Activated naive CD8-positive, alpha-beta T cell treated with anti-CD3 and anti-CD28 coated beads for 36 hours (primary cell): Measurements from ENCODE around the gene EGLN2. TPM values are rescaled to one million over a fixed set of nuclear protein-coding genes. Genes with fewer than 3 reads are reported as not detected.

Source experiments
- total RNA-seq, 2 experiments: library from RNA; stranded (reverse); gene quantifications; one replicate each; pipeline ENCODE4 v1.2.3, GENCODE V29; 2021

Gene EGLN2
- total RNA-seq, 2 experiments from 2014 or later, result 97.2 to 100 TPM

Other genes with a start within 250 kb of the EGLN2 start
- 10 to 100 TPM; 71.1 to 74.5 TPM for gene SHKBP1, start 222.3 kb upstream of the EGLN2 start, total RNA-seq
- 100 to 1,000 TPM in 1 of 2 experiments, 10 to 100 TPM in 1; 99.3 to 102 TPM for gene LTBP4, start 197.8 kb upstream of the EGLN2 start, total RNA-seq
- 10 to 100 TPM; 13.4 to 14.9 TPM for gene NUMBL, start 108.5 kb upstream of the EGLN2 start, total RNA-seq
- 10 to 100 TPM; 18.9 to 25.3 TPM for gene COQ8B, start 82.3 kb upstream of the EGLN2 start, total RNA-seq
- gene ITPKC, start 82.1 kb upstream of the EGLN2 start, total RNA-seq, result 1 to 10 TPM; 3.8 to 4.1 TPM
- gene ACTMAP, start 48.7 kb upstream of the EGLN2 start, total RNA-seq, result 10 to 100 TPM; 13.8 to 15.6 TPM
- gene SNRPA, start 48.0 kb upstream of the EGLN2 start, total RNA-seq, result 100 to 1,000 TPM; 237 to 252 TPM
- not detected for gene MIA, start 23.7 kb upstream of the EGLN2 start, total RNA-seq
- 10 to 100 TPM; 26.0 to 27.2 TPM for gene RAB4B, start 20.9 kb upstream of the EGLN2 start, total RNA-seq
- gene CYP2A6, start 51.3 kb downstream of the EGLN2 start, total RNA-seq, result under 1 TPM in 1 of 2 experiments, not detected in 1; 0.27 TPM
- gene CYP2A7, start 83.0 kb downstream of the EGLN2 start, total RNA-seq, result not detected
- not detected for gene CYP2B6, start 192.1 kb downstream of the EGLN2 start, total RNA-seq